ENCODE measurements around the gene PRRC2A.

GRCh38 chr6:31681135-31681671 is 60.7 kb downstream of the PRRC2A start:
- TF ChIP-seq POLR2A (IDR thresholded peaks at IDR 0.05) (no peak), CTCF (IDR thresholded peaks at IDR 0.05 in 8 of 11, conservative IDR thresholded peaks at IDR 0.05 in 3 of 11) (peak in 1 of 11 experiments; percentile 7), POLR2AphosphoS5 (IDR thresholded peaks at IDR 0.05) (peak in 2 of 3 donors; percentile 69 to 74)
